Coronary artery (tissue), 2 donors: Measurements from ENCODE around the gene DGAT2.

Experiments used
- DNase-seq: peaks from one replicate; pipeline ENCODE4 v3.0.0-alpha.2; 2017; ENCODE audit warnings: low spot score
- H3K27ac ChIP-seq, 2 donors: fragments of 200-600 bp; sonication (generic); one replicate each; pipeline ENCODE4 v1.5.1; 2016 to 2019
- H3K4me3 ChIP-seq: fragments of 200-600 bp; sonication (generic); 2 replicates; pipeline ENCODE4 v1.5.1; 2016; ENCODE audit warnings: mild to moderate bottlenecking, moderate library complexity
- TF ChIP-seq, protein P1 (sequence below): fragments of 200-600 bp; sonication (generic); IDR thresholded peaks from one replicate; pipeline ENCODE4 v1.5.1; 2019; ENCODE audit warnings: antibody characterized with exemption

Gene DGAT2

DNA sequence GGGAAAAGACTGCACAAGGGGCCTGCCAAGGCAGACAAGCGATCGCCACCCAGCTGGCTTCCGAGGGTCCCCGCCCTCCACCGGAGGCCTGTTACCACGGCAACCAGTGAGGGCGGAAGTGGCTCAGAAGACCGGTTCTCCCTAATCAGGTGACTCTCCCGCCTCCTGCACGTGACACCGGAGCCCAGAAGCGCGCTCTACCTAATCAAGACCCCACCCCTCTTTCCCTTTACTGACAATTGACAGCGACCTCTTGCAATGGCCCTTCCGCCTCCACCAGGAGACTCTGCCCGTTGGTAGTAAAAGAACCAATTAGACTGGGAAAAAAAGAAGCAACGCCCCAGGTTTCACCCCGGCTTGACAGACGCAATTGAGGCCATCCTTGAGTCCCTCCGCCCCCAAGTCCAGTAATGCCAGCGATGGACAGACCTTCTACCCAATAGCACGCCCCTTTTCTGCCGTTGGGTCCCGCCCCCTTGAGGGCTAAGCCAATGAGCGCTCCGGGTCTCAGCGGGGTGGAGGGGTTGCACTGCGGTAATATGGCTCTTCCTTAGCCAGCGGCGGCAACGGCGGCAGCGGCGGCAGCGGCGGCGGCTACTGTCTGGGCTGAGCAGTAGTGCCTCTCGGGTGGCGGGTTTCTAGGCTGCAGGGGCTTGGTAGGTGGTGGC, 46.2 kb downstream of the DGAT2 start, which contains the start of gene UVRAG:
UVRAG (plus strand) TSS at position 534 of the 668 bp plus-strand sequence. CDS start 198 bp downstream, outside the sequence.
- TF ChIP-seq, protein P1, sequence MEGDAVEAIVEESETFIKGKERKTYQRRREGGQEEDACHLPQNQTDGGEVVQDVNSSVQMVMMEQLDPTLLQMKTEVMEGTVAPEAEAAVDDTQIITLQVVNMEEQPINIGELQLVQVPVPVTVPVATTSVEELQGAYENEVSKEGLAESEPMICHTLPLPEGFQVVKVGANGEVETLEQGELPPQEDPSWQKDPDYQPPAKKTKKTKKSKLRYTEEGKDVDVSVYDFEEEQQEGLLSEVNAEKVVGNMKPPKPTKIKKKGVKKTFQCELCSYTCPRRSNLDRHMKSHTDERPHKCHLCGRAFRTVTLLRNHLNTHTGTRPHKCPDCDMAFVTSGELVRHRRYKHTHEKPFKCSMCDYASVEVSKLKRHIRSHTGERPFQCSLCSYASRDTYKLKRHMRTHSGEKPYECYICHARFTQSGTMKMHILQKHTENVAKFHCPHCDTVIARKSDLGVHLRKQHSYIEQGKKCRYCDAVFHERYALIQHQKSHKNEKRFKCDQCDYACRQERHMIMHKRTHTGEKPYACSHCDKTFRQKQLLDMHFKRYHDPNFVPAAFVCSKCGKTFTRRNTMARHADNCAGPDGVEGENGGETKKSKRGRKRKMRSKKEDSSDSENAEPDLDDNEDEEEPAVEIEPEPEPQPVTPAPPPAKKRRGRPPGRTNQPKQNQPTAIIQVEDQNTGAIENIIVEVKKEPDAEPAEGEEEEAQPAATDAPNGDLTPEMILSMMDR, result no peak
- DNase-seq, result peak; percentile 100
- H3K4me3 ChIP-seq, result peak within 1 kb of the TSS; percentile 86
- H3K27ac ChIP-seq, result peak within 1 kb of the TSS; percentile 97

DNA sequence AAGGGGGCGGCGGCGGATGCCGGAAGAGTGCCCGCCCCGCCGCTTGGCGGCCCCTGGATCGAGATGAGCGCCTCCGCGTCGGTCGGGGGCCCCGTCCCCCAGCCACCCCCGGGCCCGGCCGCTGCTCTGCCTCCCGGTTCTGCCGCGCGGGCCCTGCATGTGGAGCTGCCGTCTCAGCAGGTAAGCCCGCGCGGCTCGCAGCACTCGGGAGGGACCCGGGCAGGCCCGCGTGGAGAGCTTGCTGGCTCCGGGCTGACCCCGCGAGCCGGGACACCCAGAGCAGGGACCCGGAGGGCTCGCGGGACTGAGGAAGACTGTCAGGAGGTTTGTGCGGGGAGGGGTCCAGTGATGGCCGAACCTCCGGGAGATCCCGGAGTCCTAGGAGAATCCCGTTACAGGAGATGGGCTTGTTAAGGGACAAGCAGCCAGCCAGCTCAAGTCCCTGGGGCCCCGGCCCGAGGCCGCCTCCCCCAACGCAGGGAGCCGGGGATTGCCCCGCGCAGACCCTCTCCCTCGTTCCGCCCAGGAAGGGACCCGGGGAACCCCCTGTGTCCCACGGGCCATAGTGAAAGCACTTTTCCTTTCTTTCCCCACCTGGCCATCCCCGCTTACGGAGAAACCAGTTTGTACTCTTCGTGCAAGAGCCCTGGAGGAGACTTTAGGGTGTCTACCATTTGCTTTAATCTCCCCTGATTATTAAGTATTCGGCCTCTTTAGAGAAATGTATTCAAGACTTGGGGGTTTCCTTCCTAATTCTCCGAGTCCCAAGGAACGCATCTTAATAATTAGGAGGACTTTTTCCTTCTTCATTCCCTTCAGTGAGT, 47.0 kb downstream of the DGAT2 start:
- TF ChIP-seq, protein P1, result no peak
- Histone ChIP-seq H3K27ac (peak overlapping the region; percentile 97), H3K4me3 (peak overlapping the region; percentile 86)
- peak; percentile 85 for DNase-seq

DNA sequence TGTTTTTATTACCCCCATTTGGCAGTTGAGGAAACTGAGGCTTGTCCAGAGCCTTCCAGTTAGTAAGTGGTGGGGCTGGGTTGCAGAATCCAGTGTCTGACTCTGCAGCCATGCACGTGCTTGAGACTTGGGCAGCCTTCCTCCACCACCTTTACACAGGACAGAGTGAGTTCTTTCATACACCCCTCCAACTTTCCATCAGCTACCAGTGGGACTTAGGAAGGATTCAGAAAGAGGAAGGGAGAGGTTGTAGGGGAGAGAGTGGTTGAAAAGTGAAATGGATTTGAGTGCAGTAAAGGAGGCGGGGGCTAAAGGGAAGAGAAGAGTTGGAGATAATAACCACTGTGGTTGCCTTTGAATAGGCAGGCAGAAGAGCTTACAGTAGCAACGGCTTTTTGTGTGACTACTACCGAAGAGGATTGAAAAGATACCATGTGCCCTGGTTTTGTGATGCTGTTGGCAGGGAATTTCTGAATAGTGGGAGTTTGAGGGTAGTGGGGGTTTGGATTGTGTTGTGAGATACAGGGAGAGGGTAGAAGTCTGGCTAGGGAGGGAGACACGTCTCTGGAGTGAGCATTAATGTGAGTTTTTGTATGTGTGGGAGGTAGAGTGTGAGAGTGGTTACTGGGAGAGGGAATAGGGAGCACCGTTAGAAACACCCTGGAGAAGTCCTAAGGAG, 48.1 kb downstream of the DGAT2 start:
- Histone ChIP-seq H3K27ac (peak overlapping the region in 1 of 2 donors; percentile 97), H3K4me3 (peak overlapping the region; percentile 86)
- DNase-seq, result no peak
- TF ChIP-seq, protein P1, result no peak

DNA sequence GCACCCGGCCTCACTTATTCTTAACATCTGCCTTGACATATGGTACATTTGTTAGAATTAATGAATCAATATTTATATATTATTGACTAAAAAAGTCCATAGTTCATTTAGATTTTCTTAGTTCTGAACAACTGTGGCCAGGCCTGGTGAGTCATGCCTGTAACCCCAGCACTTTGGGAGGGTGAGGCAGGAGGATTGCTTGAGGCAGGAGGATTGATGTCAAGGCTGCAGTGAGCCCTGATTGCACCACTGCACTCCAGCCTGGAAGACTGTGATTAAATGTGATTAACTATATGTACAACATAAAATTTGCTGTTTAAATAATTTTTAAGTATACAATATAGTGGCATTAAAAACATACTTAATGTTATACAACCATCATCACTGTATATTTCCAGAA, 52.1 kb downstream of the DGAT2 start:
- Histone ChIP-seq H3K4me3 (no peak overlapping the region), H3K27ac (no peak overlapping the region)
- TF ChIP-seq, protein P1, result no peak
- DNase-seq, result no peak

DNA sequence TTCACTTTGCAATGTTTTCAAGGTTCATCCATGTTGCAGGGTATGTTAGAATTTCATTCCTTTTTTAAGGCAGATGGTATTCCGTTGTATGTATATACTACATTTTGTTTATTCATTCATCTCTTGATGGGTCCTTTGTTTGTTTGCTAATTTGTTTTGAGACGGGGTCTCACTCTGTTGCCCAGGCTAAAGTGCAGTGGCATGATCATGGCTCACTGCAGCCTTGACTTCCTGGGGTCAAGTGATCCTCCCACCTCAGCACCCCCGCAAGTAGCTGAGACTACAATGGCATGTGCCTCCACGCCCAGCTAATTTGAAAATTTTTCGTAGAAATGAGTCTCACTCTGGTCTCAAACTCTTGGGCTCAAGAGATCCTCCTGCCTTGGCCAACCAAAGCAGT, 52.6 kb downstream of the DGAT2 start:
- Histone ChIP-seq H3K27ac (no peak overlapping the region), H3K4me3 (no peak overlapping the region)
- DNase-seq, result no peak
- TF ChIP-seq, protein P1, result no peak

DNA sequence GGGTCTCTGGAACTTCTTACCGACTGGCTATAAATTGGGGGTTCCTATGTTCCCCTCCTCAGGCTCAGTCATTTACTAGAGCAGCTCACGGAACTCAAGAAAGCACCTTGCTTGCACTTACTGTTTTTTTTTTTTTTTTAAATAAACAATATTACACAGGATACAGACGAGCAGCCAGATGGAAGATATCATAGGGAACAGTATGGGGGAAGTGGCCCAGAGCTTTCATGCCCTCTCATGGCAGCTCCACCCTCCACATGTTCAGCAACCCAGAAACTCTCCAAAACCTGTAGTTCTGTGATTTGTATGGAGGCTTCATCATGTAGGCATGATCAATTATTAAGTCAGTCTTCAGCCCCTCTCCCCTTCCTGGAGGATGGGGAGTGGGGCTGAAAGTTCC, 54.0 kb downstream of the DGAT2 start:
- no peak for DNase-seq
- TF ChIP-seq, protein P1, result no peak
- no peak overlapping the region for H3K27ac ChIP-seq
- H3K4me3 ChIP-seq, result no peak overlapping the region
